Measurements from ENCODE around the gene BEND7. TPM values are rescaled to one million over a fixed set of nuclear protein-coding genes. Genes with fewer than 3 reads are reported as not detected.

BEND7 gene
- total and polyA plus RNA-seq, 2 of the 13 experiments (the other 11 are each of a cell fraction or from before 2014, with no cell fraction given), result 14.1 to 17.1 TPM

DNA sequence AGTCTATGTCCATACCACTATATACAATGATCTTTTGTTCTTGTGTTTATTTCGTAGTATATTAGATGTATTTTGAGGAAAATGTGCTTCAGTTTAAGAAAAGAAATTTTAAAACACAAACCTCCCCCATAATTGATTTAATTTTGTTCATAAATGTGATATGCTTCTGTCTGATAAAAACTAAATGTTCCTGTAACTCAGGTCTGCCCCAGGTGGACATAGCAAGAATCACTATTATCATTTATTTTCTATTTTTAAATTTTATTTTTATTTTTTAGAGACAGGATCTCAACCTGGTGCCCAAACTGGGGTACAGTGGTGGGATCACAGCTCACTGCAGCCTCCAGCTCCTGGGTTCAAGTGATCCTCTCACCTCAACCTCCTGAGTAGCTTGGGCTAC lies 43.2 kb downstream of the BEND7 start:
- BruUV-seq (replicated peaks), result no TSS peak
- 93% methylated on average over 1 of the region's 1 CpG for WGBS (ENCODE audit: low lambda C conversion rate)
- FAIRE-seq, result no peak
- no peaks in the 10 kb centered on the region for H4K20me1 ChIP-seq (ENCODE audit: insufficient read depth, low read length)
- ATAC-seq, result no peak
- H3K9ac ChIP-seq (ENCODE audit: insufficient read depth, low read depth, low read length), result no peak overlapping the region
- H3K36me3 ChIP-seq (replicated peaks in 1 of 2; ENCODE audit: control insufficient read depth in 1 of 2, insufficient read depth in 2 of 2, low read length in 2 of 2), result peaks cover 11 to 45% of the 10 kb centered on the region in 2 experiments; a peak in 4 of 5 replicates
- in situ Hi-C loops (cut with HindIII; ENCODE audit: extremely low pct_ligation_motif_present, low pct_unique_long_range_greater_than_20kb) (no loop called here), intact Hi-C loops (cut with micrococcal nuclease; ENCODE audit: unreplicated experiment) (loop anchor here (5.0 kb wide), 1 partner anchor 42 kb away; the partner anchor contains the start of gene BEND7)
- TF ChIP-seq AGO1 (IDR thresholded peaks at IDR 0.05; ENCODE audit: low read depth, low read length, poor library complexity, severe bottlenecking) (no peak), SYNCRIP (IDR thresholded peaks at IDR 0.05; ENCODE audit: insufficient read depth, low read depth, low read length) (no peak), ATF7-NPFF (CRISPR knock-in tag; IDR thresholded peaks at IDR 0.05; ENCODE audit: low read depth) (no peak), BRCA1 (CRISPR knock-in tag; IDR thresholded peaks at IDR 0.05) (no peak), NBN (conservative IDR thresholded peaks at IDR 0.05) (no peak), HES4 (CRISPR knock-in tag; IDR thresholded peaks at IDR 0.05; ENCODE audit: borderline replicate concordance) (no peak), SIX1 (CRISPR knock-in tag; IDR thresholded peaks at IDR 0.05; ENCODE audit: borderline replicate concordance) (no peak), ZSCAN21 (CRISPR knock-in tag; IDR thresholded peaks at IDR 0.05; ENCODE audit: borderline replicate concordance) (no peak), ZNF530 (CRISPR knock-in tag; IDR thresholded peaks at IDR 0.05; ENCODE audit: low read depth) (no peak), ZNF33B (CRISPR knock-in tag; IDR thresholded peaks at IDR 0.05) (no peak), HMGA1 (CRISPR knock-in tag; conservative IDR thresholded peaks at IDR 0.05) (no peak), TARDBP (CRISPR knock-in tag; IDR thresholded peaks at IDR 0.05) (no peak)
- TF ChIP-seq, protein P1, sequence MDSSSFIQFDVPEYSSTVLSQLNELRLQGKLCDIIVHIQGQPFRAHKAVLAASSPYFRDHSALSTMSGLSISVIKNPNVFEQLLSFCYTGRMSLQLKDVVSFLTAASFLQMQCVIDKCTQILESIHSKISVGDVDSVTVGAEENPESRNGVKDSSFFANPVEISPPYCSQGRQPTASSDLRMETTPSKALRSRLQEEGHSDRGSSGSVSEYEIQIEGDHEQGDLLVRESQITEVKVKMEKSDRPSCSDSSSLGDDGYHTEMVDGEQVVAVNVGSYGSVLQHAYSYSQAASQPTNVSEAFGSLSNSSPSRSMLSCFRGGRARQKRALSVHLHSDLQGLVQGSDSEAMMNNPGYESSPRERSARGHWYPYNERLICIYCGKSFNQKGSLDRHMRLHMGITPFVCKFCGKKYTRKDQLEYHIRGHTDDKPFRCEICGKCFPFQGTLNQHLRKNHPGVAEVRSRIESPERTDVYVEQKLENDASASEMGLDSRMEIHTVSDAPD (CRISPR knock-in tag; IDR thresholded peaks at IDR 0.05), result no peak
- TF ChIP-seq, protein P2, sequence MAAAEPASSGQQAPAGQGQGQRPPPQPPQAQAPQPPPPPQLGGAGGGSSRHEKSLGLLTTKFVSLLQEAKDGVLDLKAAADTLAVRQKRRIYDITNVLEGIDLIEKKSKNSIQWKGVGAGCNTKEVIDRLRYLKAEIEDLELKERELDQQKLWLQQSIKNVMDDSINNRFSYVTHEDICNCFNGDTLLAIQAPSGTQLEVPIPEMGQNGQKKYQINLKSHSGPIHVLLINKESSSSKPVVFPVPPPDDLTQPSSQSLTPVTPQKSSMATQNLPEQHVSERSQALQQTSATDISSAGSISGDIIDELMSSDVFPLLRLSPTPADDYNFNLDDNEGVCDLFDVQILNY (CRISPR knock-in tag; conservative IDR thresholded peaks at IDR 0.05), result no peak
- TF ChIP-seq, protein P3, sequence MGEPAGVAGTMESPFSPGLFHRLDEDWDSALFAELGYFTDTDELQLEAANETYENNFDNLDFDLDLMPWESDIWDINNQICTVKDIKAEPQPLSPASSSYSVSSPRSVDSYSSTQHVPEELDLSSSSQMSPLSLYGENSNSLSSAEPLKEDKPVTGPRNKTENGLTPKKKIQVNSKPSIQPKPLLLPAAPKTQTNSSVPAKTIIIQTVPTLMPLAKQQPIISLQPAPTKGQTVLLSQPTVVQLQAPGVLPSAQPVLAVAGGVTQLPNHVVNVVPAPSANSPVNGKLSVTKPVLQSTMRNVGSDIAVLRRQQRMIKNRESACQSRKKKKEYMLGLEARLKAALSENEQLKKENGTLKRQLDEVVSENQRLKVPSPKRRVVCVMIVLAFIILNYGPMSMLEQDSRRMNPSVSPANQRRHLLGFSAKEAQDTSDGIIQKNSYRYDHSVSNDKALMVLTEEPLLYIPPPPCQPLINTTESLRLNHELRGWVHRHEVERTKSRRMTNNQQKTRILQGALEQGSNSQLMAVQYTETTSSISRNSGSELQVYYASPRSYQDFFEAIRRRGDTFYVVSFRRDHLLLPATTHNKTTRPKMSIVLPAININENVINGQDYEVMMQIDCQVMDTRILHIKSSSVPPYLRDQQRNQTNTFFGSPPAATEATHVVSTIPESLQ (CRISPR knock-in tag; conservative IDR thresholded peaks at IDR 0.05), result no peak
- ChIA-PET CTCF (ENCODE audit: low intra/inter-chr PET ratio, low total read pairs) (interaction anchor here (1.0 to 2.0 kb wide), 2 partner anchors 44 to 51 kb away, joined by 3 to 5 read pairs; no protein-coding TSS in a partner anchor), POLR2A (no interaction called here)
- no peak overlapping the region for H3K4me3 ChIP-seq (replicated peaks in 1 of 3; ENCODE audit: insufficient read depth in 1 of 3, low read depth in 2 of 3, low read length in 3 of 3)
- no peak overlapping the region for H2AFZ ChIP-seq (ENCODE audit: low read length)
- DNase-seq (ENCODE audit: low spot score), result no peak
- no peaks in the 10 kb centered on the region for H3K9me3 ChIP-seq (ENCODE audit: low read length)
- H3K79me2 ChIP-seq (ENCODE audit: insufficient read depth, low read length), result no peaks in the 10 kb centered on the region
- no peaks in the 10 kb centered on the region for H3K4me1 ChIP-seq (ENCODE audit: insufficient read depth, low read length)
- no peaks in the 10 kb centered on the region for H3K27me3 ChIP-seq (ENCODE audit: control insufficient read depth in 1 of 2, insufficient read depth in 2 of 2, low read length in 2 of 2)
- H3K27ac ChIP-seq (ENCODE audit: extremely low read length, insufficient read depth, low read length), result no peak overlapping the region
- no peak overlapping the region for H3K4me2 ChIP-seq (ENCODE audit: low read depth, low read length)

All from HepG2 (cell line).